Measurements from ENCODE around the gene ACAP2.

The ACAP2 gene

DNA sequence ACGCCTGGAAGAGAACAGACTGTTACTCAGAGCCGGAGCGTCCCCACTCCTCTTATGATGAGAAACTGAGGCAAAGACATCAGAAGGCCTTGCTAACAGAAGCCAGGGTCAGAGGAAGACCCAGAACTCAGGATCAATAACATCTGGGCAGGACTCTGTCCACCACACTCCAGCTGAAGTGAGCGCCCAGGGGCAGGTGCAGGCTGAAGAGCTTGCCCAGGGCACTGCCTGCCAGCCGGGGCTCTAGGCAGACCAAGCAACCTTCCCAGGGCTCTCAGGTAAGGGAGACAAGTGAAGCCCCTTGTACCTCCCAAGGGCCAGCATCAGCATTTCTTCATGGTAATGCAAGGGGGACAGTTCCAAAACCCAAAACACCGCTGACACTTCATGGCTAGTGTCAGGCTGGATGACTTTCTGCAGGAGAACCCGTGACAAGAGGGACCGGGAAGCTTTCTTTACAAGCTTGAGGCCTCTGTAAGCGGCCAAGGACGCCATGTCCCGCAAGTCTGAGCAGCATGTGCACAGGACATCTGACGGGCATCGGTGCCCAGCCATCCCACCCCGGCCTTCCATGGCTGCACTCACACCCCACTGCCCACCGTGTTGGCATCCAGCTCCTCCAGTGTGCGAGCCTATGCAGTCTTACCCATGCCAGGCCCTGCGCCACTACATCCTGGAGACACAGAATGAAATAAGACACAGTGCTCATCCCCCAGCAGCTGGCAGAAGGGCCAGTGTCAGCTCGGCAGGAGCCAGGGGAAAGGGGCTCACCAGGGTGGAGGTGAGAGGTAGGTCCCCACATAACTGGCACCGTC, 186.0 kb downstream of the ACAP2 start:
- DNase-seq (ENCODE audit: low read depth): no peak
- H3K4me3 ChIP-seq (ENCODE audit: low read length): no peak overlapping the region
- TF ChIP-seq, protein P1, sequence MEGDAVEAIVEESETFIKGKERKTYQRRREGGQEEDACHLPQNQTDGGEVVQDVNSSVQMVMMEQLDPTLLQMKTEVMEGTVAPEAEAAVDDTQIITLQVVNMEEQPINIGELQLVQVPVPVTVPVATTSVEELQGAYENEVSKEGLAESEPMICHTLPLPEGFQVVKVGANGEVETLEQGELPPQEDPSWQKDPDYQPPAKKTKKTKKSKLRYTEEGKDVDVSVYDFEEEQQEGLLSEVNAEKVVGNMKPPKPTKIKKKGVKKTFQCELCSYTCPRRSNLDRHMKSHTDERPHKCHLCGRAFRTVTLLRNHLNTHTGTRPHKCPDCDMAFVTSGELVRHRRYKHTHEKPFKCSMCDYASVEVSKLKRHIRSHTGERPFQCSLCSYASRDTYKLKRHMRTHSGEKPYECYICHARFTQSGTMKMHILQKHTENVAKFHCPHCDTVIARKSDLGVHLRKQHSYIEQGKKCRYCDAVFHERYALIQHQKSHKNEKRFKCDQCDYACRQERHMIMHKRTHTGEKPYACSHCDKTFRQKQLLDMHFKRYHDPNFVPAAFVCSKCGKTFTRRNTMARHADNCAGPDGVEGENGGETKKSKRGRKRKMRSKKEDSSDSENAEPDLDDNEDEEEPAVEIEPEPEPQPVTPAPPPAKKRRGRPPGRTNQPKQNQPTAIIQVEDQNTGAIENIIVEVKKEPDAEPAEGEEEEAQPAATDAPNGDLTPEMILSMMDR (conservative IDR thresholded peaks at IDR 0.05; ENCODE audit: low read depth, low read length): no peak

DNA sequence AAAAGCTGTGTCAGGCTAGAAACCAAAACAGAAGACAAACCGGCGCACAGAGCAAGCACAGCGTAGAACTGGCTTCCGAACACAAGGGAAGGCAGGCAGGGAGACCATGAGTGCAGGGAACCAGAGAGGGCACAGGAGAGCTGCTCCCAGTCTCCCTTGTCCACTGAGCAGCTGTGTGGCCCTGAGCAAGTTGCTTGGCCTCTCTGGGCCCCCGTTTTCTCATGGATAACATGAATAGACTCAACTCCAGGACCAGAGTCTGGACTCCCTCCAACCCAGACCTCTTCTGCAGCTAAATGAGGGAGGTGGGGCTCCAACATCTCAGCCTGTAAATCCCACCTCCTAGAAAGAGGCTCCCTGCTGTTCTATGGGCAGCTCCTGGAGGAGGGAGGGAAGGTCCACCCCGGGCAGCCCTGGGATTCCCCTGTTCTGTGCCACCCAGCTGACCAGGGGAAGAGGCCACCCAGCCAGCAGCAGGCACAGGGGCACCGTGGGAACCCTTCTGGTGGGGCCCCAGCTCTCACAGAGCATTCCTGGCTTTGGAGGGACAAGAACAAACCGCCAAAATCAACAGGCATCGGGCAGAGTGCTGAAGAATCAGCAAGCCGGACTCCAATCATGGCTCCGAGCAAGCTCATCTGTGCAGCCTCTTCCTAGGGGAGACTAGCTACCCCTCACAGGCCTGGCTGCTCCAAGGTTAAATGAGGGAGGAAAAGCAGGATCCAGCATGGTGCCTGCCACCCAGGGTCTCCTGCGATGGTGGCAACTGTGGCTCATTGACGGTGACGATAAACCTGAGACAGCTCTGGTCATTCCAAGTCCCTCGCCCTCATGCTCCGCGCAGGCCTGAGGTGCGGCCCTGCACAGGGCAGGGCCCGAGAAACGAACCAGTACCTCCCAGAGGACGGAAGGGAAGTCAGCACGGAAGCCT, 187.0 kb downstream of the ACAP2 start:
- TF ChIP-seq, protein P1 (conservative IDR thresholded peaks at IDR 0.05; ENCODE audit: low read depth, low read length): no peak
- no peak for DNase-seq (ENCODE audit: low read depth)

DNA sequence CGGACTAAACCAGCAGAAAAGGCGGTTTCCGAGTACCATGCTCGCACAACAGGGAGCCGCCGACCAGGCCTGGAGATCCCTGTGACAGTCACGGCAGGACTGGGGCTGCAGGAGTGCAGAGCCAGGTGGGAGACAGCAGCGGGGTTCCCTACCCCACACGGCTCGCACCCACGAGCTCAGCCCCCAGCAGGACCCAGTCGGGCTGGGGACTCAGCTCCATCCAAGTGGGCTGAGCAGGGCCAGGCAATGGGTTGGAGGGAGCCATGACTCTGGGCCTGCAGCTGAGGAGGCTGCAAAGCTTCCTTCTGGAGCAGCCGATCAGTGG, 187.7 kb downstream of the ACAP2 start:
- DNase-seq (ENCODE audit: low read depth): no peak
- TF ChIP-seq, protein P1 (conservative IDR thresholded peaks at IDR 0.05; ENCODE audit: low read depth, low read length): no peak
- H3K4me3 ChIP-seq (ENCODE audit: low read length): no peak overlapping the region

More for the DNA sequence above, 187.0 kb downstream of the ACAP2 start:
- no peak overlapping the region for H3K4me3 ChIP-seq (ENCODE audit: low read length)

DNA sequence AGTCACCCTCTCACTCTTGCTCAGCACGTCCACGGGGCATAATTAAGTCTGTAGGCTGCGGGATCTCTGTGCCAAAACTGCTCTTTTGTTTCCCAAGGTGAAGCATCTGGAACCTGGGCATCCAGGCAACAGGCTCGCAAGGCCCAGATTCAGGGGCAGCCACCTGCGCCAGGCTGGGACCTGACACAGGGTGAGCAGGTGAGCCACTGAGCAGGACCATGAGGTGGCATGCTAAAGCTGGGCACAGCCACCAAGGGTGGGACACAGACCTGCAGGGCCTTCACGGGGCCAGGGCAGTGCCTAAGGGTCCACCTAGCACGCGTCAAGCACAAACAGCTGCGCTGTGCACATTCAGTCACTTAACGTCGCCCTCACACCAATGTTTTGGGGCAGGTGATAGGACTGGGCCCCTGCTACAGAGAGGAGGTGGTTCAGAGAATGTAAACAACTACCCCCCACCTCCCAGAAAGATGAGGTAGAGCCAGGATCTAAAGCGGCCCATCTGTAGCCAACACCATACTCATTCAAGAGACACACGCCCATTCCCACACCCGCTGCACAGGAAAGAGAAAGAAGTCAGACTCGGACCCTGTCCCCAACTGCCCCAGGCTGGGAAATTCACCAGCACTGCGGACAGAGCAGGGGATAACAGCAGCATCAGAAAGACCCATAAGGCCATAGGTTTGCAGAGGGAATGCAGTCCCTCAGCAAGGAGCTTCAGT, 188.2 kb downstream of the ACAP2 start:
- DNase-seq (ENCODE audit: low read depth): no peak
- TF ChIP-seq, protein P1 (conservative IDR thresholded peaks at IDR 0.05; ENCODE audit: low read depth, low read length): no peak
- H3K4me3 ChIP-seq (ENCODE audit: low read length): no peak overlapping the region

DNA sequence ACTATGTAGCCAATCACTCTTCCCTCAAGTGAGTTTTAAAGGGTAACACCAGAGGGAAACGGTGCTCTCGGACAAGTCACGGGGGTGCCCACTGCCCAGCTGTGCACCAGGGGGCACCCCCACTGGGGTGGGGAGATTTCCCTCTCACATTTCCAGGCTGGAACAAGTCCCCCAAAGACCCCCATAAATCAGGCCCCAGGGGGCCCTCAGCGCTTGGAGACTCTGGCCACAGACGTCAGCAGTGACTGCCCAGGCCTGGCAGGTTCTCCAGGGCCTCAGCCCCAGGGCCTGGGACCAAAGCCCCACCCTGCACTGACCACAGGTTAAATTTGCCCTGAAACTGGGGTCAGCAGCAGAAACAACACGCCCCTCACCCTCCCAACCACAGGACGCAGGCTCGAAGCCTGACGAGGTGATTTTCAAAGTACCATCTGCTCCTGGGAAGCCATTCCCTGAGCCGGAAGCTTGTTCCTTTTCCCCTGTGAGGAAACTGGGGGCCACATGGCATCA, 188.8 kb downstream of the ACAP2 start:
- DNase-seq (ENCODE audit: low read depth): no peak
- TF ChIP-seq, protein P1 (conservative IDR thresholded peaks at IDR 0.05; ENCODE audit: low read depth, low read length): no peak
- no peak overlapping the region for H3K4me3 ChIP-seq (ENCODE audit: low read length)

DNA sequence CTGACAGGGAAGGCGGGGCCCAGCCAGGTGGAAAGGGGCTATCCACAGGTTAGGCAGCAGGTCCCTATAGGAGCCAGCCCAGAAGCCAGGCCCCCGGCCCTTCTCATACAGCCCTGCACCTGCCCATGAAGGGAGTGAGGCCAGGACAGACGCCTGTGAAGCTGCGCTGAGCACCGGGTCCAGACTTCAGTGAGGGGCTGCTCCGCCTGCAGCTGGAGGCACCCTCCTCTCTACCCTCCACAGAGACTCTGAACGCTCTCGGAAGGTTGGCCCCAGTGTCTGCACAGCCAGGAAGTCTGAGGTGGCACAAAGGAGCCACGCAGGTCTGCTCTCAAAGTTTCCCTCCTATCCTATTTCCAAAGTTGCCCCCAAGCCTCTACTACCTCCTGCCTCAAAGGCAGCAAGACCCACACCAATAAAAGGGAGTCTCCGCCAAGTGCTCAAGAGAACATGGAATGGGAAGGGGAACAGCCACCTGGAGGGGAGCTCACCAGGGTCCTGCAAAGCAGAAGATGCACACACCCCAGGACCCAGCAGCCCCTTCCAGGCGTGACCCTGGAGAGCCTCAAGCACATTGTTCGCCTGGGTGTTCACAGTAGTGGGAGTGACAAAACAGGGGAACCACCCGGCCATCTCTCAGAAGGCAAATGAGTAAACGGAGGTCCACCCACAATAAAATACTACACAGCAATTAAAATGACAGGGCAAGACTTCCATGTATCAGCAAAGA, 191.3 kb downstream of the ACAP2 start:
- no peak overlapping the region for H3K4me3 ChIP-seq (ENCODE audit: low read length)
- DNase-seq (ENCODE audit: low read depth): no peak
- TF ChIP-seq, protein P1 (conservative IDR thresholded peaks at IDR 0.05; ENCODE audit: low read depth, low read length): no peak

Data from retinal pigment epithelial cell (primary cell).